ENCODE data around the gene MRPS5.

DNA sequence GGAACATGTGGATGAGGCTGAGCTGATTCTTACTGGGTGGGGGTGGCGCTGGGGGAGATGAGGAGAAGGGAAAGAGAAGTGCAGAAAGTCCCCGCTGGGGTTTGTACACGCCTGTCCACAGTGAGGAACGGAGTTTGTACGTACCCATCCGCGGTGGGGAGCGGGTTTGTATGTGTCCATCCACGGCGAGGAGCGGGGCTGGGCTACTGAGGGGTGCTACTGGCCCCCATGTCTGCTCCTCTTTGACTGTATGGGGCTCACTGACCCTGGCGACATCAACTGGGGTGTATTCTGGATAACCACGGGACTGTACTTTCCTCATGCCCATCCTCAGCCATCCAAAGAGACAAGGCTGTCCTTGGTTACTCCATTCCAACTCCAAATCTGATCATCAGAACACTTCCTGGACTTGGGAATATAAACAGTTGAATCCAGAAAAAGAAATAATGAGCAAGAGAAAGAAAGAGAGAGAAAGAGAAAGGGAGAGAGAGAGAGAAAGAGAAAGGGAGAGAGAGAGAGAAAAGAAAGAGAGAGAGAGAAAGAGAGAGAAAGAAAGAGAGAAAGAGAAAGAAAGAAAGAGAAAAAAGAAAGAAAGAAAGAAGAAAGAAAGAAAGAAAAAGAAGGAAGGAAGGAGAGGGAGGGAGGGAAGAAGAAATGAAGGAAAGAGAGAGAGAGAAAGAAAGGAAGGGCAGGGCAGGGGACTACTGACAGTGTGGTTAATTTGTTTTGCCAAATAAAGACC, 75.1 kb downstream of the MRPS5 start:
- TF ChIP-seq, protein P1, sequence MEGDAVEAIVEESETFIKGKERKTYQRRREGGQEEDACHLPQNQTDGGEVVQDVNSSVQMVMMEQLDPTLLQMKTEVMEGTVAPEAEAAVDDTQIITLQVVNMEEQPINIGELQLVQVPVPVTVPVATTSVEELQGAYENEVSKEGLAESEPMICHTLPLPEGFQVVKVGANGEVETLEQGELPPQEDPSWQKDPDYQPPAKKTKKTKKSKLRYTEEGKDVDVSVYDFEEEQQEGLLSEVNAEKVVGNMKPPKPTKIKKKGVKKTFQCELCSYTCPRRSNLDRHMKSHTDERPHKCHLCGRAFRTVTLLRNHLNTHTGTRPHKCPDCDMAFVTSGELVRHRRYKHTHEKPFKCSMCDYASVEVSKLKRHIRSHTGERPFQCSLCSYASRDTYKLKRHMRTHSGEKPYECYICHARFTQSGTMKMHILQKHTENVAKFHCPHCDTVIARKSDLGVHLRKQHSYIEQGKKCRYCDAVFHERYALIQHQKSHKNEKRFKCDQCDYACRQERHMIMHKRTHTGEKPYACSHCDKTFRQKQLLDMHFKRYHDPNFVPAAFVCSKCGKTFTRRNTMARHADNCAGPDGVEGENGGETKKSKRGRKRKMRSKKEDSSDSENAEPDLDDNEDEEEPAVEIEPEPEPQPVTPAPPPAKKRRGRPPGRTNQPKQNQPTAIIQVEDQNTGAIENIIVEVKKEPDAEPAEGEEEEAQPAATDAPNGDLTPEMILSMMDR (IDR thresholded peaks at IDR 0.05), result no peak
- no peak for TF ChIP-seq POLR2A (IDR thresholded peaks at IDR 0.05; ENCODE audit: low read depth)
- TF ChIP-seq POLR2AphosphoS5 (IDR thresholded peaks at IDR 0.05), result no peak
- no peak for TF ChIP-seq EP300 (IDR thresholded peaks at IDR 0.05)
